Measurements from ENCODE around the gene ROBO1. TPM values are rescaled to one million over a fixed set of nuclear protein-coding genes. Genes with fewer than 3 reads are reported as not detected.

Gene ROBO1
- total RNA-seq, 6 experiments from 2014 or later, result 1.1 to 7.2 (median 4.3) TPM

DNA sequence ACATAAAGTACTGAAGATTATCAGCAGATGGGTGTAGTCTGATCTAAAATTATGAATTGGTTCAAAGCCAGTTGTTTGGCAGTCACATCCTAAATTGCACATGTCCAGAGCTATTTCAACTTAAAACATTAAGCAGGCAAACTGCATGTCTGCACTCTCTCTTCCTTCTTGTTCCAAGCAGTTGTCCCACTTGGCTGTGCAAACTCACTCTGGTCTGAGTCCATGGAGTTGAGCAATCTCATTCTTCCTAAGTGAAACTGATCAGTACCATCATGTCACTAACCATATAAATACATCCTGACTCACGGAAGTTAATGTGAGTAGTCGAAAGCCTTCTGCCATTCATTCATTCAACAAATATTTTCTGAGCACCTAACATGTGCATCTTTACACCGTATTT, 353.0 kb downstream of the ROBO1 start:
- TF ChIP-seq POLR2A (IDR thresholded peaks at IDR 0.05), result no peak
- TF ChIP-seq, protein P1, sequence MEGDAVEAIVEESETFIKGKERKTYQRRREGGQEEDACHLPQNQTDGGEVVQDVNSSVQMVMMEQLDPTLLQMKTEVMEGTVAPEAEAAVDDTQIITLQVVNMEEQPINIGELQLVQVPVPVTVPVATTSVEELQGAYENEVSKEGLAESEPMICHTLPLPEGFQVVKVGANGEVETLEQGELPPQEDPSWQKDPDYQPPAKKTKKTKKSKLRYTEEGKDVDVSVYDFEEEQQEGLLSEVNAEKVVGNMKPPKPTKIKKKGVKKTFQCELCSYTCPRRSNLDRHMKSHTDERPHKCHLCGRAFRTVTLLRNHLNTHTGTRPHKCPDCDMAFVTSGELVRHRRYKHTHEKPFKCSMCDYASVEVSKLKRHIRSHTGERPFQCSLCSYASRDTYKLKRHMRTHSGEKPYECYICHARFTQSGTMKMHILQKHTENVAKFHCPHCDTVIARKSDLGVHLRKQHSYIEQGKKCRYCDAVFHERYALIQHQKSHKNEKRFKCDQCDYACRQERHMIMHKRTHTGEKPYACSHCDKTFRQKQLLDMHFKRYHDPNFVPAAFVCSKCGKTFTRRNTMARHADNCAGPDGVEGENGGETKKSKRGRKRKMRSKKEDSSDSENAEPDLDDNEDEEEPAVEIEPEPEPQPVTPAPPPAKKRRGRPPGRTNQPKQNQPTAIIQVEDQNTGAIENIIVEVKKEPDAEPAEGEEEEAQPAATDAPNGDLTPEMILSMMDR (IDR thresholded peaks at IDR 0.05), result no peak
- WGBS (ENCODE audit: insufficient coverage, low coverage, low lambda C conversion rate, missing lambda C conversion rate), result 34% methylated on average over 3 of the region's 3 CpGs
- H3K36me3 ChIP-seq, result no peaks in the 10 kb centered on the region
- no peaks in the 10 kb centered on the region for H3K9me3 ChIP-seq
- no peaks in the 10 kb centered on the region for H3K27me3 ChIP-seq
- peak overlapping the region in 2 of 3 donors; percentile 17 to 56 for H3K27ac ChIP-seq
- peak; percentile 89 to 92 (median 91) for ATAC-seq
- no peak overlapping the region for H3K4me3 ChIP-seq
- H3K4me1 ChIP-seq, result peaks cover 0 to 42% (median 3%) of the 10 kb centered on the region in 4 donors
- DNase-seq, result peak in 1 of 3 donors; percentile 68
- intact Hi-C loops (cut with DNase I), result no loop called here

DNA sequence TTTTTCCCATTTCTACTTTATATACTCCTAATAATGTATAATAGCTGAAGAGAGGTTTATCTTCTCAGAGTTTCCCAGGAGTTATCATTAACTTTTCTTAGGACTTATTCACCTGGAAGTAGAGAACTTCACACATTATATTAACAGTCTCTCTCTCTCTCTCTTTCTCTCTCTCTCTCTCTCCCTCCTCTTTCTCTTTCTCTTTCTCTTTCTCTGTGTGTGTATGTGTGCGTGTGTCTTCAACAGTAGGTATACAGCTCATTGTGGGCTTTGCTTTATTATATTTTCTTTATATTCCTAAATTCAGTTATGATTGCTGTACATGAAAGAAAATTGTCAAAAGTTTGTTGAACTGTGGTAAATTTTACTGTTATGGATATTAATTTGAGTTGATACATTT, 353.8 kb downstream of the ROBO1 start:
- DNase-seq (no peak), ATAC-seq (peak; percentile 66 to 75 (median 72))
- Histone ChIP-seq H3K4me1 (peaks cover 0 to 49% (median 3%) of the 10 kb centered on the region in 4 donors), H3K27ac (peak overlapping the region in 2 of 3 donors; percentile 17 to 56), H3K9me3 (no peaks in the 10 kb centered on the region), H3K27me3 (no peaks in the 10 kb centered on the region), H3K4me3 (peak overlapping the region in 2 of 3 donors; percentile 21 to 30), H3K36me3 (no peaks in the 10 kb centered on the region)
- intact Hi-C loops (cut with DNase I), result no loop called here
- TF ChIP-seq POLR2A (IDR thresholded peaks at IDR 0.05), result no peak
- TF ChIP-seq, protein P1 (IDR thresholded peaks at IDR 0.05), result no peak
- WGBS (ENCODE audit: insufficient coverage, low coverage, low lambda C conversion rate, missing lambda C conversion rate), result 33% methylated on average over 1 of the region's 1 CpG

DNA sequence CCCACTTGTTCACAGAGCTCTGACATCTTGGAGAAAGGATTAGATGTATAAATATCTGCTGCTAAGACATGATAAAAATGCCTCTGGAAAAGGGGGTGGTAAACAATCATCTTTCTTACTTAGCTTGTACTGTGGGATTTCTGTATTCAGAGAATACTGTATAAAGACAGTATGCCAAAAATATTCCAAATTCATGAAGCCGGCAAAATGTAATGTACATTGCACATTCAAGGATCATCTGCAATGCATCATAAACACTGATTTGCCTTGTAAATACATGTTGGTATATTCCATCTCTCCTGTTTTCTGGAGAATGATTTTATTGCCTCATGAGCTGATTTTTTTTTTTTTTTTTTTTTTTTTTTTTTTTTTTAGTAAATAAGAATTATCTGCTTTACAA, 355.3 kb downstream of the ROBO1 start:
- ATAC-seq (no peak), DNase-seq (no peak)
- Histone ChIP-seq H3K27me3 (no peaks in the 10 kb centered on the region), H3K4me1 (peaks cover 0 to 49% (median 3%) of the 10 kb centered on the region in 4 donors), H3K36me3 (no peaks in the 10 kb centered on the region), H3K27ac (no peak overlapping the region), H3K9me3 (no peaks in the 10 kb centered on the region), H3K4me3 (no peak overlapping the region)
- intact Hi-C loops (cut with DNase I), result no loop called here
- 0% methylated on average over 1 of the region's 1 CpG for WGBS (ENCODE audit: insufficient coverage, low coverage, low lambda C conversion rate, missing lambda C conversion rate)
- TF ChIP-seq POLR2A (IDR thresholded peaks at IDR 0.05), result no peak
- TF ChIP-seq, protein P1 (IDR thresholded peaks at IDR 0.05), result no peak

DNA sequence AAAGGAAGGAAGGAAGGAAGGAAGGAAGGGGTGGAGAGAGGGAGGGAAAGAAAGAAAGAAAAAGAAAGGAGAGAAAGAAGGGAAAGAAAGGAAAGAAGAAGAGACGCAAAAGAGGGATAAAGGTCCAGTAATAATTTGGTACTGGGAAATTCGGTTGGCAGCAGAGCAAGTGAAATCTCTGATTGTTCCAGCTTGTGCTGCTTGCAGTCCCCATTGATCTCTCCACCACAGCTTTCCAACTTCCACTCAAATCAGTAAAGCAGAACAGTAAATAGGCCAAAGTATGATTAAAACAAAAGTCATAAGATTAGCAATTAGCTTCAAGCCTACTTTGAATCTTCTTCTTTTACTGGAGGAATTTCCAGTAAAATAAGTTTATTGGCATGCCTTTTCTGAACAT, 357.2 kb downstream of the ROBO1 start:
- Histone ChIP-seq H3K27me3 (no peaks in the 10 kb centered on the region), H3K27ac (peak overlapping the region; percentile 14 to 50 (median 32)), H3K9me3 (no peaks in the 10 kb centered on the region), H3K4me1 (peaks cover 0 to 55% (median 3%) of the 10 kb centered on the region in 4 donors), H3K4me3 (peak overlapping the region in 1 of 3 donors; percentile 14), H3K36me3 (no peaks in the 10 kb centered on the region)
- DNase-seq (no peak), ATAC-seq (peak; percentile 61 to 78 (median 71))
- WGBS (ENCODE audit: insufficient coverage, low coverage, low lambda C conversion rate, missing lambda C conversion rate), result 39% methylated on average over 2 of the region's 2 CpGs
- TF ChIP-seq, protein P1 (IDR thresholded peaks at IDR 0.05), result no peak
- TF ChIP-seq POLR2A (IDR thresholded peaks at IDR 0.05), result no peak
- intact Hi-C loops (cut with DNase I), result no loop called here

All from right lobe of liver (tissue), 6 donors.